PC-3 (cell line): ENCODE measurements around the gene RAN. TPM values are rescaled to one million over a fixed set of nuclear protein-coding genes. Genes with fewer than 3 reads are reported as not detected.

Source experiments
- ATAC-seq: fragments of 200-7000 bp; cut with Tn5 transposase; 2 replicates; pipeline ENCODE4 v1.9.1; 2020; ENCODE audit warnings: mild to moderate bottlenecking, moderate library complexity
- BruUV-seq: library from RNA; stranded (reverse); fragments of 400-500 nt; replicated peaks from 2 replicates; lab custom pipeline; 2021; lab: Mats Ljungman, UMichigan
- CTCF ChIA-PET: fragments of 300-600 bp; sonication (Branson Sonifier 250); formaldehyde crosslinking; loops from one replicate; lab custom pipeline; 2022; ENCODE audit warnings: antibody characterized with exemption; lab: Charles Lee
- POLR2A ChIA-PET: fragments of 300-600 bp; sonication (Branson Sonifier 250); formaldehyde crosslinking; loops from one replicate; lab custom pipeline; 2022; ENCODE audit warnings: antibody characterized with exemption; ENCODE audit not compliant: unreplicated experiment; lab: Charles Lee
- DNase-seq: peaks from one replicate; pipeline ENCODE4 v3.0.0-alpha.2; 2015
- H2AFZ ChIP-seq: fragments of 300-600 bp; sonication (generic); 2 replicates; pipeline ENCODE4 v1.6.0; 2016; ENCODE audit warnings: antibody characterized with exemption, low read length
- H3F3A ChIP-seq: fragments of 300-600 bp; sonication (generic); one replicate; pipeline ENCODE4 v1.6.0; 2017; ENCODE audit warnings: antibody characterized with exemption, low read length, control low read depth, mild to moderate bottlenecking; ENCODE audit not compliant: unreplicated experiment
- H3K27ac ChIP-seq: fragments of 300-600 bp; sonication (generic); 2 replicates; pipeline ENCODE4 v1.5.1; 2016; ENCODE audit warnings: mild to moderate bottlenecking, low read length
- H3K27me3 ChIP-seq: fragments of 300-600 bp; sonication (generic); 2 replicates; pipeline ENCODE4 v1.6.1; 2016; ENCODE audit warnings: low read length, mixed read lengths
- H3K36me3 ChIP-seq: fragments of 300-600 bp; sonication (generic); 2 replicates; pipeline ENCODE4 v1.6.1; 2016; ENCODE audit warnings: low read depth, mixed run types, low read length, mixed read lengths
- H3K4me1 ChIP-seq: fragments of 300-600 bp; sonication (generic); 2 replicates; pipeline ENCODE4 v1.5.1; 2016; ENCODE audit warnings: low read length; ENCODE audit not compliant: insufficient read depth
- H3K4me2 ChIP-seq: fragments of 300-600 bp; sonication (generic); 2 replicates; pipeline ENCODE4 v1.6.0; 2016; ENCODE audit warnings: low read length
- H3K4me3 ChIP-seq: fragments of 300-600 bp; sonication (generic); 2 replicates; pipeline ENCODE4 v1.5.1; 2016; ENCODE audit warnings: mild to moderate bottlenecking, low read length, mixed read lengths
- H3K79me2 ChIP-seq: fragments of 300-600 bp; sonication (generic); 2 replicates; pipeline ENCODE4 v1.6.1; 2017; ENCODE audit warnings: low read length, mixed read lengths
- H3K9ac ChIP-seq: fragments of 300-600 bp; sonication (generic); 2 replicates; pipeline ENCODE4 v1.6.0; 2016; ENCODE audit warnings: mild to moderate bottlenecking, low read length
- H3K9me2 ChIP-seq: fragments of 300-600 bp; sonication (generic); replicated peaks from 2 replicates; pipeline ENCODE4 v1.6.1; 2016; ENCODE audit warnings: mixed run types, low read length, mixed read lengths
- H3K9me3 ChIP-seq: fragments of 300-600 bp; sonication (generic); 2 replicates; pipeline ENCODE4 v1.6.1; 2016; ENCODE audit warnings: low read length, mixed read lengths
- H4K20me1 ChIP-seq: fragments of 300-600 bp; sonication (generic); 2 replicates; pipeline ENCODE4 v1.6.1; 2016; ENCODE audit warnings: low read length, mixed read lengths
- CTCF ChIP-seq: fragments of 300-600 bp; sonication (generic); conservative IDR thresholded peaks from 2 replicates; pipeline ENCODE4 v1.5.1; 2017; ENCODE audit warnings: antibody characterized with exemption, low read depth, mild to moderate bottlenecking, low read length
- EZH2 ChIP-seq: fragments of 300-600 bp; sonication (generic); IDR thresholded peaks from one replicate; pipeline ENCODE4 v1.6.1; 2017; ENCODE audit warnings: antibody characterized with exemption, mild to moderate bottlenecking, low read length; ENCODE audit not compliant: unreplicated experiment
- EZH2phosphoT487 ChIP-seq: fragments of 300-600 bp; sonication (generic); IDR thresholded peaks from 2 replicates; pipeline ENCODE4 v1.6.1; 2018; ENCODE audit warnings: mild to moderate bottlenecking, antibody characterized with exemption, low read length, borderline replicate concordance
- intact Hi-C: fragments of 100-400 bp; cut with micrococcal nuclease; formaldehyde crosslinking; loops from 2 replicates; pipeline ENCODE4 v1.9.0; 2023
- total RNA-seq: library from RNA; depleted of rRNA; stranded (reverse); fragments of >200 nt; gene quantifications from 2 replicates; pipeline ENCODE4 v1.2.3, GENCODE V29; 2014

RAN gene
- total RNA-seq, 1 experiment from 2014 or later = 3,371 TPM

DNA sequence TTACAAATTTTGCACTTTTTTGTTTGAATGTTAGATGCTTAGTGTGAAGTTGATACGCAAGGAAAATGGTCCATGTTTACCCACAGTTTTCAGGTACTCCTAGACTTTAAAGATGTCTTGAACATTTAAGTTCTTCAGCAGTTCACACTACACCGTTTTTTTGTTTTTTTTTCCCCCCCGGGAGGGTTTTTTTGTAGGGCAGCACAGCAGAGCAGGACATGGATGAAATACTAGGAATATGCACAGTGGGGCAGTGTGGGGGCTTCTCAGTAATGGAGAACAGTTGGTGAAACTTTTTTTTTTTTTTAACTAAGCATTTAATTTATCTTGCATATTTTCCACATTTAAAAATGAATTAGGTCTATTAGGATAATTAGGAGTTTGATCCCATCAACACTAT, 4.9 kb downstream of the RAN start:
- Histone ChIP-seq H2AFZ (no peak overlapping the region), H3K4me1 (peaks cover 17% of the 10 kb centered on the region), H3K4me3 (no peak overlapping the region), H3K27me3 (no peaks in the 10 kb centered on the region), H3K9me3 (no peaks in the 10 kb centered on the region), H3K36me3 (peaks cover 50% of the 10 kb centered on the region), H4K20me1 (peaks cover 62% of the 10 kb centered on the region), H3K27ac (no peak overlapping the region), H3K4me2 (no peak overlapping the region), H3K9ac (no peak overlapping the region), H3F3A (peaks cover 34% of the 10 kb centered on the region), H3K79me2 (peaks cover 45% of the 10 kb centered on the region), H3K9me2 (no peaks in the 10 kb centered on the region)
- POLR2A ChIA-PET = no interaction called here
- intact Hi-C loops = no loop called here
- BruUV-seq = no TSS peak
- CTCF ChIA-PET = no interaction called here
- DNase-seq (no peak), ATAC-seq (no peak)
- TF ChIP-seq CTCF = no peak
- TF ChIP-seq EZH2phosphoT487 = no peak
- TF ChIP-seq EZH2 = no peak

DNA sequence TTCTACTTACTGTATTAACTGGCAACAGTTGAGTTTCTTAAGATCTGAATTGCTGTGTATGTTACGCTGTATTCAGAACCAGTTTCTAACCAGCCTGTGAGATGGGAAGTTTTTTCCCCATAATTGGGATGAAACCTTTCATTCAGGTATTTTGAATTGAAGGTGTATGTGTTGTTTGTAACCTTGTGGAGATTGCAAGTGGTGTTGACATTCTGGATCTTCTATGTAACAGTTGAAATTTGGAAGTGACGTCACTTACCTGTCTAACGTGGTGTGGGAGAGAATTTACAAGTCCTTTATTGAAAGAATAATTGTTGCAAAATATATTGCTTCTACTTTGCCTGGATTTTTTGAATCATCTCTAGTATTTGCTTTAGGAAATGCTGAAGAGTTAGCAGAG, 5.5 kb downstream of the RAN start:
- no peak for ATAC-seq
- Histone ChIP-seq H3F3A (peaks cover 34% of the 10 kb centered on the region), H3K9me3 (no peaks in the 10 kb centered on the region), H3K4me1 (peaks cover 17% of the 10 kb centered on the region), H3K9me2 (no peaks in the 10 kb centered on the region), H3K27ac (no peak overlapping the region), H3K36me3 (peaks cover 50% of the 10 kb centered on the region), H3K4me2 (no peak overlapping the region), H3K9ac (no peak overlapping the region), H4K20me1 (peaks cover 62% of the 10 kb centered on the region), H3K79me2 (peaks cover 41% of the 10 kb centered on the region), H2AFZ (no peak overlapping the region), H3K27me3 (no peaks in the 10 kb centered on the region), H3K4me3 (no peak overlapping the region)
- no TSS peak for BruUV-seq
- CTCF ChIA-PET = no interaction called here
- no peak for DNase-seq
- intact Hi-C loops = no loop called here
- TF ChIP-seq EZH2phosphoT487 = no peak
- no peak for TF ChIP-seq CTCF
- TF ChIP-seq EZH2 = no peak
- POLR2A ChIA-PET = no interaction called here

- Histone ChIP-seq H3K9ac (no peak overlapping the region), H3K27me3 (no peaks in the 10 kb centered on the region), H3K9me2 (no peaks in the 10 kb centered on the region), H3F3A (peaks cover 34% of the 10 kb centered on the region), H3K9me3 (no peaks in the 10 kb centered on the region), H4K20me1 (peaks cover 52% of the 10 kb centered on the region), H3K4me2 (no peak overlapping the region), H3K4me1 (peaks cover 12% of the 10 kb centered on the region), H3K27ac (no peak overlapping the region), H2AFZ (no peak overlapping the region), H3K4me3 (no peak overlapping the region), H3K79me2 (peaks cover 29% of the 10 kb centered on the region), H3K36me3 (peaks cover 39% of the 10 kb centered on the region)
- DNase-seq (no peak), ATAC-seq (peak; percentile 21)
- CTCF ChIA-PET = no interaction called here
- intact Hi-C loops = no loop called here
- TF ChIP-seq CTCF = no peak
- no peak for TF ChIP-seq EZH2phosphoT487
- TF ChIP-seq EZH2 = no peak
- BruUV-seq = no TSS peak
- POLR2A ChIA-PET = no interaction called here
Observed at GRCh38 chr12:130878193-130879185, 6.6 kb downstream of the RAN start.
